Right lobe of liver (tissue), 6 donors: ENCODE results near the gene FOS. TPM values are rescaled to one million over a fixed set of nuclear protein-coding genes. Genes with fewer than 3 reads are reported as not detected.

Experiments
- ATAC-seq, 4 donors: fragments of 200-7000 bp; cut with Tn5 transposase; one replicate each; pipeline ENCODE4 v1.9.1; 2020; ENCODE audit warnings: mild to moderate bottlenecking in 4 of 4, moderate library complexity in 4 of 4
- DNase-seq, 3 donors: peaks; one replicate each; pipeline ENCODE4 v3.0.0-alpha.2; 2020
- H3K27ac ChIP-seq, 3 donors: fragments of 200-600 bp; one replicate each; pipeline ENCODE4 v1.8.0; 2022
- H3K27me3 ChIP-seq, 2 donors: fragments of 200-600 bp; one replicate each; pipeline ENCODE4 v1.8.0; 2022
- H3K36me3 ChIP-seq, 4 donors: fragments of 200-600 bp; sonication (generic) in 1 of 4; one replicate each; pipeline versions ENCODE4 v1.5.1 to v1.8.0; 2017 to 2022; ENCODE audit warnings: control low read depth in 1 of 4
- H3K4me1 ChIP-seq, 4 donors: fragments of 200-600 bp; sonication (generic) in 1 of 4; one replicate each; pipeline versions ENCODE4 v1.5.1 to v1.8.0; 2017 to 2022; ENCODE audit warnings: control low read depth in 1 of 4
- H3K4me3 ChIP-seq, 3 donors: fragments of 200-600 bp; one replicate each; pipeline ENCODE4 v1.8.0; 2022
- H3K9me3 ChIP-seq, 4 donors: fragments of 200-600 bp; sonication (generic) in 1 of 4; one replicate each; pipeline versions ENCODE4 v1.5.1 to v1.8.0; 2017 to 2022; ENCODE audit warnings: control low read depth in 1 of 4
- CTCF ChIP-seq, 4 donors: fragments of 200-600 bp in 3 of 4; fragments of 450-650 bp in 1 of 4; IDR thresholded peaks; one replicate each; pipeline versions ENCODE4 v1.5.1 to v1.8.0; 2016 to 2022; ENCODE audit warnings: antibody characterized with exemption in 4 of 4, mild to moderate bottlenecking in 2 of 4
- POLR2A ChIP-seq: fragments of 450-650 bp; IDR thresholded peaks from one replicate; pipeline ENCODE4 v1.6.1; 2017; ENCODE audit warnings: antibody characterized with exemption, mild to moderate bottlenecking
- WGBS: methylation state at CpG from one replicate; pipeline ENCODE4 v1.1.6; 2018; ENCODE audit warnings: low coverage, low lambda C conversion rate; ENCODE audit not compliant: insufficient coverage; ENCODE audit errors: missing lambda C conversion rate; 5-methylcytosine and 5-hydroxymethylcytosine counted together
- intact Hi-C, 2 donors: fragments of 100-400 bp; cut with DNase I; formaldehyde crosslinking; loops; one replicate each; pipeline versions ENCODE4 v1.11.2 to v1.14.1; 2022
- total RNA-seq, 6 experiments: library from RNA; depleted of rRNA in 2 of 6; stranded (reverse); fragments of >200 nt in 2 of 6; fragmentation: NEBNext Ultra II Directional in 3 of 6; extraction: Animal tissue kit (Norgen Biotek cat#: 25700) in 3 of 6; gene quantifications; one replicate each; pipeline versions ENCODE4 v1.1.0 to v1.2.4, GENCODE V29; 2016 to 2023
- donor health status: DM: no; HTN: yes; CAD: no.
- donor health status: DM: no; HTN: no; CAD: no.
- donor health status: DM: no; HTN: no; CAD: no.
- donor health status: DM: no; HTN: yes; CAD: no.
- donor health status: DM: no; HTN: yes; CAD: no.

FOS gene
- total RNA-seq, 6 experiments from 2014 or later, result 9.9 to 151 (median 49.5) TPM

GRCh38 chr14:75289840-75290388 lies 11.3 kb downstream of the FOS start:
- TF ChIP-seq POLR2A, result no peak
- TF ChIP-seq CTCF (IDR thresholded peaks at IDR 0.05), result no peak
- Histone ChIP-seq H3K36me3 (no peaks in the 10 kb centered on the region), H3K9me3 (no peaks in the 10 kb centered on the region), H3K27ac (no peak overlapping the region), H3K4me1 (peaks cover 0 to 20% (median 3%) of the 10 kb centered on the region in 4 donors), H3K27me3 (no peaks in the 10 kb centered on the region), H3K4me3 (no peak overlapping the region)
- DNase-seq, result no peak
- no peak for ATAC-seq
- WGBS, result 85% methylated on average over 2 of the region's 3 CpGs
- intact Hi-C loops, result no loop called here

GRCh38 chr14:75290851-75291250 lies 12.2 kb downstream of the FOS start:
- Histone ChIP-seq H3K27ac (no peak overlapping the region), H3K4me1 (peaks cover 0 to 26% (median 6%) of the 10 kb centered on the region in 4 donors), H3K27me3 (no peaks in the 10 kb centered on the region), H3K4me3 (no peak overlapping the region), H3K9me3 (no peaks in the 10 kb centered on the region), H3K36me3 (no peaks in the 10 kb centered on the region)
- DNase-seq, result no peak
- intact Hi-C loops, result no loop called here
- TF ChIP-seq CTCF (IDR thresholded peaks at IDR 0.05) (no peak), POLR2A (no peak)
- 63% methylated on average over 1 of the region's 3 CpGs for WGBS
- no peak for ATAC-seq

- H3K9me3 ChIP-seq, result no peaks in the 10 kb centered on the region
- H3K27ac ChIP-seq, result no peak overlapping the region
- peaks cover 0 to 26% (median 6%) of the 10 kb centered on the region in 4 donors for H3K4me1 ChIP-seq
- no peaks in the 10 kb centered on the region for H3K36me3 ChIP-seq
- H3K4me3 ChIP-seq, result no peak overlapping the region
- H3K27me3 ChIP-seq, result no peaks in the 10 kb centered on the region
- 82% methylated on average over 5 of the region's 5 CpGs for WGBS
- no peak for DNase-seq
- intact Hi-C loops, result no loop called here
- no peak for ATAC-seq
- TF ChIP-seq POLR2A, result no peak
- no peak for TF ChIP-seq CTCF (IDR thresholded peaks at IDR 0.05)
These were observed 12.7 kb downstream of the FOS start for GRCh38 chr14:75291331-75291730.

- Histone ChIP-seq H3K27me3 (no peaks in the 10 kb centered on the region), H3K4me1 (peaks cover 0 to 26% (median 6%) of the 10 kb centered on the region in 4 donors), H3K4me3 (no peak overlapping the region), H3K27ac (peak overlapping the region in 2 of 3 donors; percentile 48 to 89), H3K9me3 (no peaks in the 10 kb centered on the region), H3K36me3 (no peaks in the 10 kb centered on the region)
- TF ChIP-seq CTCF (IDR thresholded peaks at IDR 0.05) (no peak), POLR2A (no peak)
- intact Hi-C loops, result no loop called here
- DNase-seq (peak in 2 of 3 donors; percentile 83), ATAC-seq (peak; percentile 7 to 25 (median 16))
- 50% methylated on average over 6 of the region's 9 CpGs for WGBS
These were observed 13.5 kb downstream of the FOS start for GRCh38 chr14:75292101-75292563.
